Esophagus (tissue), 2 donors: ENCODE measurements around the gene DCAF4. TPM values are rescaled to one million over a fixed set of nuclear protein-coding genes. Genes with fewer than 3 reads are reported as not detected.
A peak's percentile ranks its signal among the peaks of the same experiment; 100 is the strongest.

Source experiments
- H3K27ac ChIP-seq, 2 donors: one replicate each; pipeline ENCODE4 v1.5.1; 2013; ENCODE audit warnings: low read depth in 2 of 2, mild to moderate bottlenecking in 2 of 2, inconsistent platforms in 1 of 2, low read length in 1 of 2, moderate library complexity in 1 of 2
- H3K27me3 ChIP-seq, 2 donors: one replicate each; pipeline ENCODE4 v1.6.1; 2013; ENCODE audit warnings: low read length in 2 of 2, control low read depth in 1 of 2, mild to moderate bottlenecking in 1 of 2; ENCODE audit not compliant: insufficient read depth in 2 of 2, control insufficient read depth in 1 of 2
- H3K36me3 ChIP-seq, 2 donors: one replicate each; pipeline ENCODE4 v1.6.1; 2013; ENCODE audit warnings: low read length in 1 of 2; ENCODE audit not compliant: control insufficient read depth in 2 of 2, insufficient read depth in 2 of 2
- H3K4me1 ChIP-seq, 2 donors: one replicate each; pipeline ENCODE4 v1.6.1; 2013; ENCODE audit warnings: low read length in 1 of 2; ENCODE audit not compliant: control insufficient read depth in 2 of 2, insufficient read depth in 2 of 2
- H3K4me3 ChIP-seq, 2 donors: one replicate each; pipeline ENCODE4 v1.5.1; 2013; ENCODE audit warnings: low read length in 2 of 2, mild to moderate bottlenecking in 2 of 2, low read depth in 1 of 2, moderate library complexity in 1 of 2
- H3K9me3 ChIP-seq, 2 donors: one replicate each; pipeline ENCODE4 v1.6.1; 2013; ENCODE audit warnings: mild to moderate bottlenecking in 2 of 2, low read depth in 1 of 2, low read length in 1 of 2, moderate library complexity in 1 of 2; ENCODE audit not compliant: control insufficient read depth in 2 of 2, insufficient read depth in 1 of 2
- WGBS, 2 donors: extraction: QIAGEN DNeasy Blood & Tissue Kit; methylation state at CpG; one replicate each; pipeline ENCODE4 v1.1.7; 2013; 5-methylcytosine and 5-hydroxymethylcytosine counted together
- polyA plus RNA-seq, 2 donors: library from polyadenylated mRNA; stranded (reverse); fragments of 200-250 nt; gene quantifications; one replicate each; pipeline ENCODE4 v1.2.3, GENCODE V29; 2013
- donor health status: healthy with polysubstance abuse.
- donor health status: Bipolar disorder and iron deficiency.

DCAF4 gene
- polyA plus RNA-seq, 2 donors = 5.6 to 7.5 TPM

GRCh38 chr14:72924337-72924736 is 1.9 kb upstream of the DCAF4 start:
- H3K27ac ChIP-seq = no peak overlapping the region
- H3K27me3 ChIP-seq = no peaks in the 10 kb centered on the region
- 55 to 60% methylated on average over 5 of the region's 5 CpGs for WGBS, 2 donors
- H3K4me1 ChIP-seq = no peaks in the 10 kb centered on the region
- no peaks in the 10 kb centered on the region for H3K9me3 ChIP-seq
- no peaks in the 10 kb centered on the region for H3K36me3 ChIP-seq
- no peak overlapping the region for H3K4me3 ChIP-seq

GRCh38 chr14:72925171-72925759 is 999 bp upstream of the DCAF4 start:
- Histone ChIP-seq H3K4me3 (peak overlapping the region in 1 of 2 donors; percentile 68), H3K4me1 (no peaks in the 10 kb centered on the region), H3K27ac (no peak overlapping the region), H3K36me3 (no peaks in the 10 kb centered on the region), H3K27me3 (no peaks in the 10 kb centered on the region), H3K9me3 (no peaks in the 10 kb centered on the region)
- WGBS, 2 donors = 72 to 84% methylated on average over 22 of the region's 22 CpGs

GRCh38 chr14:72925815-72926291 is 411 bp upstream of the DCAF4 start:
- 4 to 5% methylated on average over 32 to 33 of the region's 33 CpGs for WGBS, 2 donors
- Histone ChIP-seq H3K4me3 (peak overlapping the region; percentile 52 to 68), H3K4me1 (no peaks in the 10 kb centered on the region), H3K27ac (peak overlapping the region in 1 of 2 donors; percentile 27), H3K9me3 (no peaks in the 10 kb centered on the region), H3K27me3 (no peaks in the 10 kb centered on the region), H3K36me3 (no peaks in the 10 kb centered on the region)

GRCh38 chr14:72928872-72929271 is 2.6 kb downstream of the DCAF4 start:
- 84% methylated on average over 21 of the region's 21 CpGs for WGBS, 2 donors
- H3K4me3 ChIP-seq = no peak overlapping the region
- no peak overlapping the region for H3K27ac ChIP-seq
- no peaks in the 10 kb centered on the region for H3K27me3 ChIP-seq
- no peaks in the 10 kb centered on the region for H3K4me1 ChIP-seq
- H3K36me3 ChIP-seq = no peaks in the 10 kb centered on the region
- H3K9me3 ChIP-seq = no peaks in the 10 kb centered on the region

GRCh38 chr14:72929316-72930080 is 3.2 kb downstream of the DCAF4 start:
- WGBS, 2 donors = 93 to 96% methylated on average over 43 of the region's 43 CpGs
- H3K36me3 ChIP-seq = no peaks in the 10 kb centered on the region
- H3K27ac ChIP-seq = no peak overlapping the region
- H3K27me3 ChIP-seq = no peaks in the 10 kb centered on the region
- H3K9me3 ChIP-seq = no peaks in the 10 kb centered on the region
- no peaks in the 10 kb centered on the region for H3K4me1 ChIP-seq
- H3K4me3 ChIP-seq = no peak overlapping the region

- H3K9me3 ChIP-seq = no peaks in the 10 kb centered on the region
- no peaks in the 10 kb centered on the region for H3K4me1 ChIP-seq
- H3K27me3 ChIP-seq = no peaks in the 10 kb centered on the region
- H3K27ac ChIP-seq = no peak overlapping the region
- 91 to 94% methylated on average over 7 of the region's 7 CpGs for WGBS, 2 donors
- no peak overlapping the region for H3K4me3 ChIP-seq
- no peaks in the 10 kb centered on the region for H3K36me3 ChIP-seq
Observed at GRCh38 chr14:72932893-72933292, 6.6 kb downstream of the DCAF4 start.

GRCh38 chr14:72939630-72940029 is 13.4 kb downstream of the DCAF4 start:
- no peak overlapping the region for H3K4me3 ChIP-seq
- H3K9me3 ChIP-seq = no peaks in the 10 kb centered on the region
- no peaks in the 10 kb centered on the region for H3K4me1 ChIP-seq
- WGBS, 2 donors = 85 to 86% methylated on average over 13 of the region's 13 CpGs
- no peaks in the 10 kb centered on the region for H3K27me3 ChIP-seq
- H3K36me3 ChIP-seq = peaks cover 12 to 26% of the 10 kb centered on the region in 2 donors
- no peak overlapping the region for H3K27ac ChIP-seq

GRCh38 chr14:72941286-72941985 is 15.2 kb downstream of the DCAF4 start:
- Histone ChIP-seq H3K4me3 (no peak overlapping the region), H3K27ac (no peak overlapping the region), H3K36me3 (peaks cover 12 to 29% of the 10 kb centered on the region in 2 donors), H3K9me3 (no peaks in the 10 kb centered on the region), H3K4me1 (no peaks in the 10 kb centered on the region), H3K27me3 (no peaks in the 10 kb centered on the region)
- 80 to 82% methylated on average over 12 of the region's 12 CpGs for WGBS, 2 donors

- Histone ChIP-seq H3K4me1 (no peaks in the 10 kb centered on the region), H3K9me3 (no peaks in the 10 kb centered on the region), H3K4me3 (no peak overlapping the region), H3K27me3 (no peaks in the 10 kb centered on the region), H3K27ac (no peak overlapping the region), H3K36me3 (peaks cover 16 to 29% of the 10 kb centered on the region in 2 donors)
- 90 to 94% methylated on average over 14 of the region's 14 CpGs for WGBS, 2 donors
Observed at GRCh38 chr14:72942934-72943333, 16.7 kb downstream of the DCAF4 start.
